Measurements from ENCODE around the gene RETREG1.
"Not testable (repeated sequence)": the region's sequence is repeated elsewhere in the genome, so short reads cannot be mapped to it uniquely, and the experiment has no call there.

Gene RETREG1

GRCh38 chr5:16487456-16487855 lies 129.3 kb downstream of the RETREG1 start:
- DNase-seq (ENCODE audit: low spot score): no peak

GRCh38 chr5:16486711-16487111 lies 130.1 kb downstream of the RETREG1 start:
- DNase-seq (ENCODE audit: low spot score): no peak

- DNase-seq (ENCODE audit: low spot score): no peak
Observed at GRCh38 chr5:16485656-16486055, 131.1 kb downstream of the RETREG1 start.

GRCh38 chr5:16484081-16484480 lies 132.7 kb downstream of the RETREG1 start:
- DNase-seq (ENCODE audit: low spot score): no peak

- no peak for DNase-seq (ENCODE audit: low spot score)
Observed at GRCh38 chr5:16483361-16483760, 133.4 kb downstream of the RETREG1 start.

- DNase-seq (ENCODE audit: low spot score): no peak
Observed at GRCh38 chr5:16482891-16483290, 133.9 kb downstream of the RETREG1 start.

GRCh38 chr5:16480821-16481538 lies 135.8 kb downstream of the RETREG1 start:
- no peak for DNase-seq (ENCODE audit: low spot score)

GRCh38 chr5:16480144-16480543 lies 136.7 kb downstream of the RETREG1 start:
- no peak for DNase-seq (ENCODE audit: low spot score)

DNA sequence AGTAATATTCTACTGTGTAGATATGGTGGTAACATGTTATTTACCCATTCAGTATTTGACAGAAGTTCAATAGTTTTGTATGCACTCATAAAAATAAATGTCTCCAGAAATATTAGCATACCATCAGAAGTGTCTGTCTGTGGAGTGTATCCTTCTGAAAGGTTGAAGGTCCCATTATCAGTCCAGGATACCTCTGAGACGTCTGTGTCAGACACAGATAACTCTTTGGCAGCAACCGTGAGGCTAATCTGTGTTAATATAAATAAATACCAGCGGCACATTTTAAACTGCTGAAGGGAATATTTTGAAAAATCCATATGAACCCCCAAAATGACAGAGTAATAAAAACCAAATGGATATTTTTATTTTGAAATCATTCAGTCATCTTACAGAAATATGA lies 139.3 kb downstream of the RETREG1 start:
- no peak for DNase-seq (ENCODE audit: low spot score)

GRCh38 chr5:16476417-16476816 lies 140.4 kb downstream of the RETREG1 start:
- DNase-seq (ENCODE audit: low spot score): not testable (repeated sequence)

DNA sequence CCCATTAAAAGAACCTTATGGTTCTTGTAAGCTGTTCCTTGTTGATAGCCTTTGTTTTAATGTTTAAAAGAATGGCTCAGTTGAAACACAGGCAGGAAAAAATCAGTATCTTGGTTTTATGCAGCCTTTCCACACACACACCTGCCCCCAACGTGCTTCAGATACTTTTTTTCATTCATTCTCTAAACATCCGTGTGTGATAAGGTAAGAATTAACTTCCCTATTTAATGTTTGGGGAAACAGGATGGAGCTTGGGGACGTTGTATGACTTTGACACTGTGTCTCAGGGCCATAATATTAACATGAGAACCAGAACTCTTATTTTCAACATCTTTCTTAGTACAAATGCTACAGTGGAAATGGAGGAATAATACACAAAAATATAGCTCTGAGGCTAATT lies 145.4 kb downstream of the RETREG1 start:
- DNase-seq (ENCODE audit: low spot score): no peak

- peak; percentile 15 for DNase-seq (ENCODE audit: low spot score)
Observed at GRCh38 chr5:16467363-16468219, 149.2 kb downstream of the RETREG1 start.

- peak; percentile 96 for DNase-seq (ENCODE audit: low spot score)
Observed at GRCh38 chr5:16465544-16466432, 151.0 kb downstream of the RETREG1 start, which contains the start of gene ZNF622. TSS of gene ZNF622 (minus strand) at chr5:16465800. CDS start at chr5:16465665, 135 bp downstream.

DNA sequence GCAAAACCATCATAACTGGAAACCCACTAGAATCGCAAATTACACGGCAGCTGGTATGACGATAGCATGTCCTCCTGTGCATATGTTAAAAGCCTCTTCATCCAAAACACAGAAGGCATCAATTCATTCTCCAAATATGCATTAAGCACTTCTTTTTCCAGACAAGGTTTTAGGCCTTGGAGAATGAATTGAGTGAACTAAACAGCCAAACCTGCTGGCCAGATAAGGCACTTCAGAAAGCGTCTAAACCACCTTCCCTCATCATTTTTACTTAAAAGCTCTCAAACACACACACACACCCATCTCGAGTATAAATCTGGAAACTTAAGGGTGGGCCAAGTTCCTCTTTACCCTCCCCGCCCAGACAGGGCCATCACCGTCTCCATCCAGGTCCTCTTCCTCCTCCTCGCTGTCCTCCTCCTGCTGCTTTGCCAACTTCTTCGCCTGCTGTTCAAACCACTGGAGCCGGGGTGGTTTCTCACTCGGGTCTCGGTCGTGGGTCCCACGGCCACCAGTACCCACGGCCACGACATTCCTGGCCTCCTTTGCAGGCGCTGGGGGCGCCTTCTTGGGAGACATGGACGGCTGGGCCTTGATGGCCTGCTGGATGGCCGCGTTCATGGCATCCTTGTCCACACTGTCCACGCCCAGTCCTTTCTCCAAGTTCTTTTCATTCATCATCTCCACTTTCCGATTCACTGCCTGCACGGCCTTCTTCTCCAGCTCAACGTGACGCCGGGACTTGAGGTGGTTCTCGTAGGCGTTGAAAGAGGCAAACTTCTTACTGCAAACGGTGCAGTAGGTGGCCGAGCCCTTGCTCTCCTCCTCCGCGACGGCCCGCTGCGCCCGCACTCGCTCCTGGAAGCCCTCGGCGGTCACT lies 151.9 kb downstream of the RETREG1 start:
- DNase-seq (ENCODE audit: low spot score): peak; percentile 44

GRCh38 chr5:16464231-16464630 lies 152.6 kb downstream of the RETREG1 start:
- no peak for DNase-seq (ENCODE audit: low spot score)

GRCh38 chr5:16461782-16462181 lies 155.0 kb downstream of the RETREG1 start:
- DNase-seq (ENCODE audit: low spot score): no peak

GRCh38 chr5:16461026-16461425 lies 155.8 kb downstream of the RETREG1 start:
- peak; percentile 9 for DNase-seq (ENCODE audit: low spot score)

GRCh38 chr5:16459451-16459850 lies 157.3 kb downstream of the RETREG1 start:
- DNase-seq (ENCODE audit: low spot score): no peak

DNA sequence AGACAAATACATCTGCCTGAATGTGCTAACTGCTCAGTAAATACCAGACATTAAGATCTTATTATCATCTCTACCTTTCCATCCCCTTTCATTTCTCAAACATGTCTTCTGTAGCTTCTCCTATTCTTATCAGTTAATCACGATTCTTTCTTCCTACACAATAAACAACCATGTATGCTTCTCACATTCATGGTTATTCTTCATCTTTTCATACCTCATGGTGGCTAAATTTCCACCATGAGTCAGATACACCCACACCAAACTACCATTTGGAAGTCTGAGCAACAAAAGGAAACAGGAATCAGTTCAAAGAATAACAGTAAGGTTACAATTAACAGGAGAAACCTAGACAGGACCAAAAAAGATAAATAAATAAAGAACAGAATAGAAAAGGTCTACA lies 158.9 kb downstream of the RETREG1 start:
- no peak for DNase-seq (ENCODE audit: low spot score)

- DNase-seq (ENCODE audit: low spot score): no peak
Observed at GRCh38 chr5:16457451-16457850, 159.3 kb downstream of the RETREG1 start.

Data from NAMALWA (cell line).